Measurements from ENCODE around the gene ZNF775. TPM values are rescaled to one million over a fixed set of nuclear protein-coding genes. Genes with fewer than 3 reads are reported as not detected.

Gene ZNF775
- total and polyA plus RNA-seq, 12 donors = 1.9 to 4.7 (median 2.9) TPM

GRCh38 chr7:150412518-150413488 is 33.7 kb downstream of the ZNF775 start:
- TF ChIP-seq, protein P1, sequence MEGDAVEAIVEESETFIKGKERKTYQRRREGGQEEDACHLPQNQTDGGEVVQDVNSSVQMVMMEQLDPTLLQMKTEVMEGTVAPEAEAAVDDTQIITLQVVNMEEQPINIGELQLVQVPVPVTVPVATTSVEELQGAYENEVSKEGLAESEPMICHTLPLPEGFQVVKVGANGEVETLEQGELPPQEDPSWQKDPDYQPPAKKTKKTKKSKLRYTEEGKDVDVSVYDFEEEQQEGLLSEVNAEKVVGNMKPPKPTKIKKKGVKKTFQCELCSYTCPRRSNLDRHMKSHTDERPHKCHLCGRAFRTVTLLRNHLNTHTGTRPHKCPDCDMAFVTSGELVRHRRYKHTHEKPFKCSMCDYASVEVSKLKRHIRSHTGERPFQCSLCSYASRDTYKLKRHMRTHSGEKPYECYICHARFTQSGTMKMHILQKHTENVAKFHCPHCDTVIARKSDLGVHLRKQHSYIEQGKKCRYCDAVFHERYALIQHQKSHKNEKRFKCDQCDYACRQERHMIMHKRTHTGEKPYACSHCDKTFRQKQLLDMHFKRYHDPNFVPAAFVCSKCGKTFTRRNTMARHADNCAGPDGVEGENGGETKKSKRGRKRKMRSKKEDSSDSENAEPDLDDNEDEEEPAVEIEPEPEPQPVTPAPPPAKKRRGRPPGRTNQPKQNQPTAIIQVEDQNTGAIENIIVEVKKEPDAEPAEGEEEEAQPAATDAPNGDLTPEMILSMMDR (IDR thresholded peaks at IDR 0.05) = no peak
- no peak for ATAC-seq
- H3K27me3 ChIP-seq = no peaks in the 10 kb centered on the region
- H3K27ac ChIP-seq = no peak overlapping the region
- H3K4me1 ChIP-seq = no peaks in the 10 kb centered on the region
- H3K36me3 ChIP-seq = peaks cover 0 to 17% (median 0%) of the 10 kb centered on the region in 9 donors
- no peak overlapping the region for H3K4me3 ChIP-seq
- no peak for DNase-seq
- H3K9me3 ChIP-seq = no peaks in the 10 kb centered on the region
- WGBS, 2 donors = 81 to 90% methylated on average over 37 of the region's 37 CpGs
- intact Hi-C loops (cut with DNase I) = loop anchor here in 1 of 10 donors (5.0 kb wide), 1 partner anchor 51 kb away; no protein-coding TSS in a partner anchor

DNA sequence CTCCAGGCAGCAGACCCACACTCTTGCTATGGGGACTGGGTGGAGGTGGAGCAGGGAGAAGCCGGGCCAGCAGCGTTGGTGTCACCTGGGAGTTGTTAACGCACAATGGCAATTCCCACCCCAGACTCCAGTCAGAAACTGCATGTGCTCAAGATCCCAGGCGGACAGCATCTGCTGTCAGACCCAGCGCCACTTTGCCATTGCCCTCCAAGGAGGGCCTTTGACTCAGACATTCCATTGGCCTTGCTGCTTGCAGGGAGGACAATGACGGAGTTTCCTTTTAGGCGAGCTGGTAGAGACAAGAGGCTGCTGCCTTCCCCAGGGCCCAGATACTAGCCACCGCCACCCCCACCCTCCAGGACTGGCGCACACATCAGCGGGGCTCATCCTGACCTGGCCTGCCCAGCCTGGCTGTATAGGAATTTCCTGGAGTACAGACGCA is 34.5 kb downstream of the ZNF775 start:
- DNase-seq (no peak), ATAC-seq (no peak)
- WGBS, 2 donors = 87 to 89% methylated on average over 11 of the region's 11 CpGs
- Histone ChIP-seq H3K4me1 (no peaks in the 10 kb centered on the region), H3K4me3 (no peak overlapping the region), H3K36me3 (peaks cover 0 to 14% (median 0%) of the 10 kb centered on the region in 9 donors), H3K27me3 (no peaks in the 10 kb centered on the region), H3K9me3 (no peaks in the 10 kb centered on the region), H3K27ac (no peak overlapping the region)
- intact Hi-C loops (cut with DNase I) = loop anchor here in 1 of 10 donors (5.0 kb wide), 1 partner anchor 51 kb away; no protein-coding TSS in a partner anchor
- TF ChIP-seq, protein P1 (IDR thresholded peaks at IDR 0.05) = no peak

DNA sequence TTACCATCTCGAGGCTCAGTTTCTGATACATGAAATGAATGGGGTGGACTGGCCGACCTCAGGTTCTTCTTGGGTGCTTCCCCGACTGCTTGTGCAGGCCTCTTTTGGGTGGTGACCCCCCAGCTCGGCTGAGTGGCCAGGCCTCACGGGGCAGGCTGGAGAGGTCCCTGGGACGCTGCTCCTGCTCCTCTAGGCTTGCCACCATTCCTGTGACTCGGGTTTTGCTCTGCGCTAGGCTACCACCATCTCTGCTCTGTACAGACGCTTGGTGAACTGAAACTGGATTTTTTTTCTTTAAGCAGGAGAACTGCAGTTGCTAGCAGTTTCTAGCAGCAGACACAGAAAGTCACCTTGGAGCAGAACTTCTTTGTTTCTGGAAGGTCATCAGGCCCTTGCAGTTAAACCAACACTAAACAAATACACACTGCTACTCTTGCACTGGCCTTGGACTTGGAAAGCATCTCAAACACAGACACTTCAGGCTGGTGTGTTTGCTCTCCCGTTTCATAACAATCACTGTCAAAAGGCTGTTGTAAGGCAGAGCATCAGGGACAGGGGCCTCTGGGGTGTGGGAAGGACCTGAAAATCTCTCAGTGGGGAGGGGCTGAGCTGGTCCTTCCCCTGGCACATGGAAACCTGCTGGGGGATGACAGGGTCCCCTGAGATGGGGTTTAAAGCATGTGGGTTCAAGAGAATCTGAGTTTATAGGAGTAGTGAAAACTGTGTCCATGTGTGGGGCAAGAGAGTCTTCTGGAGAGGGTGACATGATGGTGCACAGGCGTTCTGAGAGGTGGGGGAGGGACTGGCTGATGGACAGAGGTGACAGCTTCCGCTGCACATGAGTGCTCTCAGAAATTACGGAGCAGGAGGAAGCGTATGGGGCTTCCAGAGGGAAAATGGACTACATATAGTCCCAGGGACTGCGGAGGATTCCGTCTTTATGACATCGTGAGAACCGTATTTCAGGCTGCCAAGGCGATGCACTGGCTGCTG is 36.3 kb downstream of the ZNF775 start:
- intact Hi-C loops (cut with DNase I) = loop anchor here in 3 of 10 donors (2.0 to 5.0 kb wide), 2 partner anchors 53 to 128 kb away; no protein-coding TSS in a partner anchor
- H3K4me3 ChIP-seq = no peak overlapping the region
- no peak overlapping the region for H3K27ac ChIP-seq
- H3K27me3 ChIP-seq = no peaks in the 10 kb centered on the region
- 86 to 91% methylated on average over 19 of the region's 19 CpGs for WGBS, 2 donors
- H3K4me1 ChIP-seq = no peaks in the 10 kb centered on the region
- H3K36me3 ChIP-seq = peaks cover 0 to 8% (median 0%) of the 10 kb centered on the region in 9 donors
- TF ChIP-seq, protein P1 (IDR thresholded peaks at IDR 0.05) = no peak
- ATAC-seq (peak in 1 of 8 donors; percentile 12), DNase-seq (no peak)
- no peaks in the 10 kb centered on the region for H3K9me3 ChIP-seq
